Tibial nerve (tissue), 4 donors: ENCODE measurements around the gene KIRREL1. TPM values are rescaled to one million over a fixed set of nuclear protein-coding genes. Genes with fewer than 3 reads are reported as not detected.

Source experiments
- DNase-seq, 2 donors: peaks; one replicate each; pipeline ENCODE4 v3.0.0-alpha.2; 2019; ENCODE audit warnings: low spot score in 2 of 2
- H3K27ac ChIP-seq, 4 donors: fragments of 200-600 bp; sonication (generic) in 3 of 4; one replicate each; pipeline ENCODE4 v1.5.1; 2017 to 2019; ENCODE audit warnings: mild to moderate bottlenecking in 1 of 4
- H3K27me3 ChIP-seq, 2 donors: fragments of 200-600 bp; sonication (generic) in 1 of 2; one replicate each; pipeline versions ENCODE4 v1.5.1 to v1.6.0; 2017 to 2019
- H3K36me3 ChIP-seq, 3 donors: fragments of 200-600 bp; sonication (generic); one replicate each; pipeline ENCODE4 v1.5.1; 2018 to 2019
- H3K4me1 ChIP-seq, 4 donors: fragments of 200-600 bp; sonication (generic) in 3 of 4; one replicate each; pipeline ENCODE4 v1.5.1; 2017 to 2019
- H3K4me3 ChIP-seq, 4 donors: fragments of 200-600 bp; sonication (generic) in 3 of 4; one replicate each; pipeline ENCODE4 v1.5.1; 2017 to 2019; ENCODE audit warnings: mild to moderate bottlenecking in 1 of 4, moderate library complexity in 1 of 4
- H3K9me3 ChIP-seq, 4 donors: fragments of 200-600 bp; sonication (generic) in 3 of 4; one replicate each; pipeline ENCODE4 v1.5.1; 2017 to 2019
- CTCF ChIP-seq, 5 experiments: fragments of 200-600 bp in 3 of 5; fragments of 450-650 bp in 2 of 5; sonication (generic) in 3 of 5; IDR thresholded peaks; one replicate each; pipeline ENCODE4 v1.5.1; 2016 to 2019; ENCODE audit warnings: antibody characterized with exemption in 5 of 5, mild to moderate bottlenecking in 3 of 5, moderate library complexity in 2 of 5
- EP300 ChIP-seq, 2 donors: sonication (generic); formaldehyde crosslinking; IDR thresholded peaks; one replicate each; pipeline ENCODE4 v1.6.1; 2017; ENCODE audit warnings: antibody characterized with exemption in 2 of 2, mild to moderate bottlenecking in 1 of 2
- POLR2A ChIP-seq, 2 donors: fragments of 450-650 bp; IDR thresholded peaks; one replicate each; pipeline ENCODE4 v1.6.1; 2017; ENCODE audit warnings: antibody characterized with exemption in 2 of 2, mild to moderate bottlenecking in 2 of 2, moderate library complexity in 2 of 2
- WGBS, 2 donors: methylation state at CpG; one replicate each; pipeline ENCODE4 v1.1.5; 2018; 5-methylcytosine and 5-hydroxymethylcytosine counted together
- total RNA-seq, 4 donors: library from RNA; depleted of rRNA; stranded (reverse); fragments of >200 nt; gene quantifications; one replicate each; pipeline ENCODE4 v1.1.0, GENCODE V29; 2016

Gene KIRREL1
- total RNA-seq, 4 donors from 2014 or later = 47.1 to 60.6 (median 50.7) TPM

- H3K4me3 ChIP-seq = peak overlapping the region; percentile 74 to 91 (median 84)
- H3K36me3 ChIP-seq = no peaks in the 10 kb centered on the region
- TF ChIP-seq EP300 (IDR thresholded peaks at IDR 0.05) (no peak), CTCF (IDR thresholded peaks at IDR 0.05) (no peak), POLR2A (IDR thresholded peaks at IDR 0.05) (no peak)
- peaks cover 0 to 45% (median 20%) of the 10 kb centered on the region in 4 donors for H3K4me1 ChIP-seq
- 0 to 1% methylated on average over 8 of the region's 8 CpGs for WGBS, 2 donors
- DNase-seq = peak in 1 of 2 donors; percentile 41
- no peaks in the 10 kb centered on the region for H3K9me3 ChIP-seq
- no peaks in the 10 kb centered on the region for H3K27me3 ChIP-seq
- peak overlapping the region; percentile 81 to 97 (median 95) for H3K27ac ChIP-seq
Observed at GRCh38 chr1:157992833-157993146, 655 bp upstream of the KIRREL1 start.

GRCh38 chr1:157993918-157994605, 617 bp downstream of the KIRREL1 start:
- DNase-seq = no peak
- TF ChIP-seq POLR2A (IDR thresholded peaks at IDR 0.05) = no peak
- TF ChIP-seq CTCF (IDR thresholded peaks at IDR 0.05) = peak in 2 of 5 experiments; percentile 13 to 30
- TF ChIP-seq EP300 (IDR thresholded peaks at IDR 0.05) = no peak
- WGBS, 2 donors = 0 to 1% methylated on average over 21 to 29 of the region's 29 CpGs
- Histone ChIP-seq H3K27ac (peak overlapping the region; percentile 81 to 97 (median 95)), H3K36me3 (no peaks in the 10 kb centered on the region), H3K9me3 (no peaks in the 10 kb centered on the region), H3K4me1 (peaks cover 0 to 56% (median 25%) of the 10 kb centered on the region in 4 donors), H3K27me3 (no peaks in the 10 kb centered on the region), H3K4me3 (peak overlapping the region; percentile 74 to 91 (median 84))

GRCh38 chr1:157994704-157995582, 1.5 kb downstream of the KIRREL1 start:
- H3K4me1 ChIP-seq = peaks cover 0 to 64% (median 25%) of the 10 kb centered on the region in 4 donors
- no peaks in the 10 kb centered on the region for H3K9me3 ChIP-seq
- WGBS, 2 donors = 16 to 20% methylated on average over 13 of the region's 13 CpGs
- H3K36me3 ChIP-seq = no peaks in the 10 kb centered on the region
- DNase-seq = no peak
- no peak for TF ChIP-seq CTCF (IDR thresholded peaks at IDR 0.05)
- TF ChIP-seq EP300 (IDR thresholded peaks at IDR 0.05) = peak in 1 of 2 donors; percentile 32
- peak overlapping the region; percentile 81 to 97 (median 95) for H3K27ac ChIP-seq
- H3K27me3 ChIP-seq = no peaks in the 10 kb centered on the region
- peak overlapping the region; percentile 74 to 91 (median 84) for H3K4me3 ChIP-seq

GRCh38 chr1:157995583-157996169, 2.2 kb downstream of the KIRREL1 start:
- peak overlapping the region; percentile 81 to 97 (median 95) for H3K27ac ChIP-seq
- WGBS, 2 donors = 27 to 37% methylated on average over 3 of the region's 3 CpGs
- peaks cover 0 to 72% (median 27%) of the 10 kb centered on the region in 4 donors for H3K4me1 ChIP-seq
- peak overlapping the region; percentile 74 to 91 (median 84) for H3K4me3 ChIP-seq
- H3K9me3 ChIP-seq = no peaks in the 10 kb centered on the region
- no peaks in the 10 kb centered on the region for H3K27me3 ChIP-seq
- no peak for TF ChIP-seq POLR2A (IDR thresholded peaks at IDR 0.05)
- TF ChIP-seq EP300 (IDR thresholded peaks at IDR 0.05) = no peak
- TF ChIP-seq CTCF (IDR thresholded peaks at IDR 0.05) = no peak
- DNase-seq = no peak
- no peaks in the 10 kb centered on the region for H3K36me3 ChIP-seq
